ENCODE results near the gene FMNL3.
A peak's percentile ranks its signal among the peaks of the same experiment; 100 is the strongest.
"Not testable (repeated sequence)": the region's sequence is repeated elsewhere in the genome, so short reads cannot be mapped to it uniquely, and the experiment has no call there.

Gene FMNL3

DNA sequence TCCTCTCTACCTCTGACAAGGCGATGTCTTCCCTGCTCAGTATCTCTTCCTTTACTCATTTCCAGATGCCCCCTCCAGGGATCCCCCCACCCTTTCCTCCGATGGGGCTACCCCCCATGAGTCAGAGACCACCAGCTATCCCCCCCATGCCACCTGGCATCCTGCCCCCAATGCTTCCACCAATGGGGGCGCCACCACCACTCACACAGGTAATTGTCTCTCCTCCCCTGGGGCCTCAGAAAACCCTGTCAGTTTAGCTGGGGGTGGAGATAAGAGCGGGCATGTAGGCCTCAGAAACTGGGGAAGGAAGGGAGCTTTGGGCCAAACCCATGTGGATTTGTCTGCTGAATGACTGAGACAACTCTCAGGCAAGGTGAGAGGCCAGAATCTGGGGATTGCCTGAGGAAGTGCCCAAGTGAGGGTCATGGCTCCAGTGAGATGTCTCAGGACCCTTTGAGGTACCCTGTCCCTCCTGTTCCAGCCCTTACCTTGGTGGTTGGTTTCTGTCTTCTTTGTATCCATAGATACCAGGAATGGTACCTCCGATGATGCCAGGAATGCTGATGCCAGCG is 75.8 kb downstream of the FMNL3 start:
- no peak for DNase-seq

DNA sequence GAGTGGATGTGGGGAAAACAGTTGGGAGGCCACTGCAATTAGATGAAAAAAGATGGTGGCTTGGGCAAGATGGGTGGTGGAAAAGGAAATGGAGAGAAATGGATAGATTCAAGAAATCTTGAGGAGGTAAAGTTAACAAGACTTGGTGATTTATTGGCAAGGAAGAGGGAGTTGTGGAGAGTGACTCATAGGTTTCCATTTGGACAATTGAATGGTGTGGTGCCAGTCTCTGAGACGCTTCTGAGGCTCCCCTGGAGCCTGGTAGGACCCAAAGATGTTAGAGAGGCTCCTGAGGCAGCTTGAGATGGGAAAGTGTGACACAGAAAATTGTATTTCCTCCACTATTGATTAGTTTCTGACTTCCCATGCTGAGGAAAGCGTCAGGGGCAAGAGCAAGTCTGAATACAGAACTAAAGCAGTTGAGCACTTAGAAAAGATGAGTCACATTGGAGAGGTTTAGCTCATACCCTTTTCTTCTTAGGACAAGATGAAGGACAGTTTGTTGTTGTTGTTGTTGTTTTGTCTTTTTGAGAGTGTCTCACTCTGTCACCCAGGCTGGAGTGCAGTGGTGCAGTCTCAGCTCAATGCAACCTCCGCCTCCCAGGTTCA is 79.3 kb downstream of the FMNL3 start:
- DNase-seq, result no peak

DNA sequence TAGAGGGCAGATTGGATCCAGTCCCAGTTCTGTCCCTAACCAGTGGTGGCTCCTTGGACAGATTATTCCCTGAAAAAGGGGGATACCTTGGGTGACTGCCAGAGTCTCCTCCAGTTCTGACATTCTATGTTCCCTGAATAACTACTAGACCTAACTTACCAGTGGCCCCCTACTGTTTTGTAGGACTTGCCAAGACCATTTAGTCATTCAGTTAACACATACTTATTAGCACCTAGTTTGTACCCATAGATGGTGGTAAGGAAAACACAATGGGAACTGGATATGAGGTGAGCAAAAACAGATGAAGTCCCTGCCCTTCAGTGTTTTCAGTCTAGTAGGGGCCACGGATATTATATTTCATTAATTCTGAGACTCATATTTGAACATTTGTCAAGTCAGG is 80.4 kb downstream of the FMNL3 start:
- no peak for DNase-seq

DNA sequence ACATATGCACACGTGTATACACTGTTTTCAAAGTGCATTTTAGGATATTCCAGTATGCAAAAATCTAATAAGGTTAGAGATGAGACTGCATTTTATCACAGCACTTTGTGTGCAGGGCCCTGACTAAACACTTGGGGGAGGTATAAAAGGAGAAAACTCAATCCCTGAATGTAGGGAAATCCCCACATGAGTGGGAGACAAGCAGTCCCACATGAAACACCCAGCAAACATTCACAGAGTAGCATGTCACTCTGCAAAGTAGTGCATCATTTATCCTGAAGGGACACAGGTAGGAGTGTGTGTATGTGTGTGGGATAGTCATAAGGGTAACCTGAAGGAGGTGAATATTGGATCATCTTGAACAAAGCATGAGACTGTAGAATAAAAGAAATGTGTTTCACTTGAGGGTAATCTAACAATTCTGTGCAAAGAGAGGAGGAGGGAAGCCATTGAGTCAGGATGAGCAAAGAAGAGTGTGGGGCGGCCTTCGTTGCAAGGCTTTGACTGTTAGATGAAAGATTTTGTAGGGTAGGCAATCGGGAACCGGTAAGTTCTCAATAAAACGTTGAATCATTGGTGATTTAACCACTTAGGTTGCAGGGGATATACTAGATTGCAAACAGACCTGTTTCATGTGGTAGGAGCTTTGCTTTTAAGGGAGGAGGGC is 80.9 kb downstream of the FMNL3 start:
- no peak for DNase-seq

DNA sequence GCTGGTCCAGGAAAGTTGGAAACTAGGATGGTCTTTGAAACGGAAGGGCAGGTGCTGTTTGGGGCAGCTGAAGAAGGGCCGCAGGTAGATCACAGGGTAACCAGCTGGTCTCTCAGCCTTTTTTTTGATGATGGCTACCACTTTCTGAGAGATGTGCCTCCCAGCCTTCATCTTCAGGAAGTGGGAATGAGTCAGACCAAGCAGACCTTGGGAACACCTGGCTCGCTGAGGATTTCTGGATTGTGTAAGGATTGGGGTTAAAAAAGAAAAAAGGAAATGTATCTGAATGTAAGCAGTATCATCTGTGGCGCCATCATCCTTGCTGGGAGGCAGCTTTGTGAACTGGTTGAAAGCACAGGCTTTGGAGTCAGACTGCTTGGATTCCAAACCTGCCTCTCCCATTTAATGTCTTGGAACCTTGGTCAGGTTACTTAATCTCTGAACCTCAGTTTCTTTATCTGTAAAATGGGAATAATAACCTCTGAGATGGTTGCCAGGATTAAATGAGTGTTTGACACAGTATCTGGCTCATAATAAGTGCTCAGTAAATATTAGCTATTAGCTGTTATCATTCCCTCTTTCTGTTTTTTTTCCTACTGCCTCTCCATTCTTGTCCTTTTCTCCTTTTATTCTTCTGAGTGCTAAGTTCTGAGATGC is 82.2 kb downstream of the FMNL3 start:
- no peak for DNase-seq

DNA sequence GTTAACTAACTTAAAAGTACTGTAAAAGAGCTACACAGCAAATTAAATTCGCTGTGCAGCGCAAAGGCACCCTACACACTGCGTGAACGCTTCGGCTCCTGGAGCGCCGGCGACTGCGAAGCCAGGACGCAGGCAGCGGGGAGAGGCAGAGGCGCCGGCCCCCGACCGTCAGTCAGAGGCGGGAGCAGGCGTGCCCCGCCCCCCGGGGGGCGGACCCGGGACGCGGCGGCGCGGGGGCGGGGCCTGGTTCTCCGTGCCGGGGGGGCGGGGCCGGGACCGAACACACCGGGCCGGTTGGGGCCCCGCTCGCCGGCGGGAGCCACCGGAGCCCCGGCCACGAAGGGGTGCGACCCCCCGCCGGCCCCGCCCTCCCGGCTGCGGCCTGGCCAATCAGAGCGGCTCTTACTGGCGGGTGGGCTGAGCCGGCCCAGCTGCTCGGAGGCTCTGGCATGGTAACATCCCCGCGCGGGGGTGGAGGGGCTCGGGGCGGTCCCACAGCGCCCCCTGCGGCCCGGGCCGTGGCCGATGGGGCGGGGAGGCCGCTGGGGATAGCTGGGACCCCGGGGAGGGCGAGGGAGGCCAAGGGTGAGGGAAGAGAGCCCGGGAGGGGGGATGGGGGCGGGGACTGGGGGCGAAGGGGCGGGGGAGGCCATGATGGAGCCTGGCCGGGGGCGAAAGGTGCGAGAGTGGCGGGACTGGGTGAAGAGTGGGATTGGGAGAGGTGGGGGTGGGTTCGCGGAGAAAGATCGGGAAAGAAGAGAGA is 83.9 kb downstream of the FMNL3 start, which contains the start of gene PRPF40B:
Gene PRPF40B, plus strand, starts transcription at position 420 of the 763 bp plus-strand sequence. Its CDS starts 30 bp downstream, at position 450.
- peak; percentile 84 for DNase-seq

DNA sequence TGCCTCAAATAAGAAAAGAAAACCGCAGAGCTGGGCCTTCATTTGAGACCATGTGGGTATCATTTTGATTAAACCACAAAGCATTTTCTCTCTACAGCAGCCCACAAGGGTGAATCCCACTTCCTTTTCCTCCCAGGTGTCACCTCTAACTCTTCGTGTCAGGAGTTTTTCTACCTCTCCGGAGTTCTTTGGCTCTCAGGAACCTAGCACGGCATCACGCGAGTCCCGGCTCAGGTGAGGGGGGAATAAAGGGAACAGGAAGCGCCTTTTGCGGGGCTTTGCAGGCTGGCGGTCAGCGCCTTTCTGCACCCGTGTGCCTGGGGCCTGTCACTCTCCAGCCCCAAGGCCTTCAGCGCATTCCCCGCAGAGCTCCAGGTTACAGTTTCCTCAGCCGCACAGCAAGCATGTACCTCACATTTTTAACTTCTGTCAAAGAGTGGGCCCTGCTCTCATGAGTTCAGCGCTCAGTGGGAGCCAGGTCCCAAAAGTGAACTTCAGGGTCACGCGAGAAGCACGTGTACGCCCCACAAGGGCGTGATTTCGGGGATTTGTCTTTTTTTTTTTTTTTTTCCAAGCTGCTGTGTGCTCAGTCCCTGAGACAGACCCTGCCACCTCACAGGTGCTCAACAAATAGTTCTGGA is 84.6 kb downstream of the FMNL3 start:
- DNase-seq, result peak; percentile 57

DNA sequence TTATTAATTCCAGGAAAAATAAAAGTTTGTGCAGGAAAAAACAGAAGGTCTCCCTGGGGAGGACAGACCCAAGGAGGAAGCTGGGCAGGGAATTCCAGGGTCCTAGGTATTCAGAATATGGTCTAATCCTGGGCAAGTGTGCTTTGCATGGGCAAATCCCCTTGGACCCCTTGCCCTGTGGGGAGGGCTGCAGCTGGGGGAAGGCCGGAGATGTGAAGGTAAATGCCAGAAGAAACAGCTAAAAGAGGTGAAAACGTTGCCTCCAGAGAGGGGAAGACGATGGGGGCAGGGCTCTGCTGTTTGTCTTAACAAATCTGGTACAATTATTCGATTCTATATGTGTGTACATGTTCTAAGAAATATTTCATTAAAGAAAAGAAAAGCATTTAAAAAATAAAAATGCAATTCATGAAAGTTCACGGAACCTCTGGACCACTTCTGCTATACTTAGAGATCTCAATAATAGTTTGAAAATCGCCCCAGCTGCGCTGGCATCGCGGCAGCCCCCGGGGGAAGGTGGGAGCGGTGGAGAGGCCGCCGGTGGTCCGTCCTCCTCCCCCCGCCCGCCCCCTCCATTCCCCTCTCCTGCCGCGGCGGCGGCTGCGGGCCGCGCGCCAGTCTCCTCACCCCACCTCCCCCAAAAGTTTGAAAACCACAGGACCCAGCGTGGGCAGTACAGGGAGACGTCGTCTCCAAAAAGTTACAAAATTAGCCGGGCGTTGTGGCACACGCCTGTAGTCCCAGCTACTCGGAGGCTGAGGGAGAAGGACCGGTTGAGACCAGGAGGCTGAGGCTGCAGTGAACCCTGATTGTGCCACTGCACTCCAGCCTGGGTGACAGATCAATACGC is 85.3 kb downstream of the FMNL3 start:
- no peak for DNase-seq

DNA sequence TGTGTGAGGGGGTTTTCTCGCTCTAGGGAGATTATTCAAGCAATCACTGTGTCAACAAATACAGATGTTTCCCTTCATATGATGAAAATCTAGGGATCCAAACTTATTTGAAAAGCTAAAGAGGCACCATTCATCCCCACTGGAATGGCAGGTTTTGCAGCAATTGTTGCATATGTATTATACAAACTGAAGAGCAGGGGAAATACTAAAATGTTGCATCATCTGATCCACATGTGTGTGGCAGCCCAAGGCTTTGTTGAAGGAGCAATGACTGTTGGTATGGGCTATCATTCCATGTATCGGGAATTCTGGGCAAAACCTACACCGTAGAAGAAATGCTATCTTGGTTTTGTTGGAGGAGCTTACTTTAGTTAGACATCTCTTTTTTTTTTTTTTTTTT is 87.9 kb downstream of the FMNL3 start:
- DNase-seq, result no peak

DNA sequence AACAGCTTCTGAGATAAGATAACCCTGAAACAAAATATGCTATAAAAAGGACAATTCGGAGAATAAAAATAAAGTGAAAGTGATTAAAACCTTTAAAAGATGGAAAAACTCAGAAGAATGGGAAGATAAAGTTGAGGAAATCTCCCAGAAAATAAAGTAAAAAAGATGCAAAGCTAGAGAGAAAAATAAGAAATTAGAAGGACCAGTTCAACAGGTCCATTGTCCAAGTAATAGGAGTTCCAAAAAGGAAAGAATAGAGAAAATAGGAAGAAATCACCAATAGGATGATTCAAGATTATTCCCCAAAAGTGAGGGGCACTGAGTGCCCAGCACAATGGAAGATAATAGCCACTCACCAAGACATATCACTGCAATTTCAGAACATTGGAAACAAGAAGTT is 88.6 kb downstream of the FMNL3 start:
- DNase-seq, result no peak

DNA sequence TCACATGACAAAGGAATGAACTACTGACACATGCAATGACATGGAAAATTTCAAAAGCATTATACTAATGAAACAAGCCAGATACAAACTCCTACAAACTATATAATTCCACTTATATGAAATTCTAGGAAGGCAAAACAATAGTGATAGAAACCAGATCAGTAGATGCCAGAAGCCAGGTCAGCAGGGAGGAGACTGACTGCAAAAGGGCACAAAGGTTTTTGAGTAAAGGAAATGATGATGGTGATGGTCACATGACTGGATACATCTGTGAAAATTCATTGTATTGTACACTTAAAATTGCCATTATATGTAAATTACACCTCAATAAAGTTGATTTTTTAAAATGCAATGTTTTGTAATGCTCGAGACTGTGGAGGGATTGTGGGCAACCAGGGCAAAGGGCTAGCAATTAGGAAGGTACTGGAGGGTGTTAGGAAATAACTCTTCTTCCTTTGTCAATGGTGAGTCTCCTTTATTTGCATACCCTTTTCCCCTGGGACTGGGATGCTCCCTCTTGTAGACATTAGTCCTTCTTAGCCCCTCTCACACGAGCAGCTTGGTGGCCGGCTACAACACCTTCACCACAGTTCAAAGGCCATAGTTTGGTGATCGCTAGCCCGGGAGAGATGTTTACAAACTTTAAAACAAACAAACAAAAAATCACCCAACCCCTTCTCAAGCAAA is 90.5 kb downstream of the FMNL3 start:
- no peak for DNase-seq

DNA sequence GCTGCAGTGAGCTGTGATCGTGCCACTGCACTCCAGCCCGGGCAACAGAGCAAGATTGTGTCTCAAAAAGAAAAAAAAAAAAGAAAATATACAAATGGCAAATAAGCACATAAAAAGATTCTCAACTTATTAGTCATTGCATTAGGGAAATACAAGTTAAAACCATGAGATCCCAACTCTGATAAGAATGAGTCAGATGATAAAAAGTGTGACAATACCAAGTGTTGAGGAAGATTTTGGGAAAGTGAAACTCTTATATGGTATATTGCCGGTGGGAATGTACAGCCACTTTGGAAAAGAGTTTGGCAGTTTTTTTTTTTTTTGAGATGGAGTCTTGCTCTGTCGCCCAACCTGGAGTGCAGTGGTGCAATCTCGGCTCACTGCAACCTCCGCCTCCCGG is 91.5 kb downstream of the FMNL3 start:
- DNase-seq, result no peak

DNA sequence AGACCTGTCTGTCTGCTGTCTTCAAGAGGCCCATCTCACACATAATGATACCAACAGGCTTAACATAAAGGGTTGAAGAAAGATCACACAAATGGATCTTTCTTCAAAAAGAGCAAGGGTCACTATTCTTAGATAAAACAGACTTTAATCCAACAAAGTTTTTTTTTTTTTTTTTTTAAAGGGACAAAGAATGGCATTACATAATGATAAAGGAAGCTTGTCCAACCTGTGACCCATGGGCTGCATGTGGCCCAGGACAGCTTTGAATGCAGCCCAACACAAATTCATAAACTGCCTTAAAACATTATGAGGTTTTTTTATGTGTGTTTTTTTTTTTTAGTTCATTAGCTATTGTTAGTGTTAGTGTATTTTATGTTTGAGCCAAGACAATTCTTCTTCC is 95.0 kb downstream of the FMNL3 start:
- DNase-seq, result no peak

DNA sequence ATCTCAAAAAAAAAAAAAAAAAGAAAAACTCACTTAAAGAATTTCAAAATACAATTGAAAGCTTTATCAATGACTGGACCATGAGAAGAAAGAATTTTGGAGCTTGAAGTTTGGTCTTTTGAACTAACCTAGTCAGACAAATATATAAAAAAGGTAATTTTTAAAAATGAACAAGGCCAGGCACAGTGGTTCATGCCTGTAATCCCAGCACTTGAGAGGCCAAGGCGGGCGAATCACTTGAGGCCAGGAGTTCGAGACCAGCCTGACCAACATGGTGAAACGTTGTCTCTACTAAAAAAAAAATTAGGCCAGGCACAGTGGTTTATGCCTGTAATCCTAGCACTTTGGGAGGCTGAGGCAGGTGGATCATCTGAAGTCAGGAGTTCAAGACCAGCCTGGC is 96.4 kb downstream of the FMNL3 start:
- not testable (repeated sequence) for DNase-seq

DNA sequence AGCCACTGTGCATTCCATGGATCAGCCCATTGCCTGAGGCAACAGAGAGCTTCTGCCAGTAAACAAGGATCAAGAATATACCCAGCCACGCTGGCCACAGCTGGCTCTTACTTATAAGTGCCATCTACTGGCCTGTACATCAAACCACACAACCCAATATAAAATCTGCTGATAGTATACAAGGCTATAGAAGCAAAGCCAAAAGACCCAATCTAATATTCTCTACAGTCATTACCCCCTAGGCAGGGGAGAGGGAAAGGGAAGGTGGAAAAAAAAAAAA is 97.4 kb downstream of the FMNL3 start:
- no peak for DNase-seq

DNA sequence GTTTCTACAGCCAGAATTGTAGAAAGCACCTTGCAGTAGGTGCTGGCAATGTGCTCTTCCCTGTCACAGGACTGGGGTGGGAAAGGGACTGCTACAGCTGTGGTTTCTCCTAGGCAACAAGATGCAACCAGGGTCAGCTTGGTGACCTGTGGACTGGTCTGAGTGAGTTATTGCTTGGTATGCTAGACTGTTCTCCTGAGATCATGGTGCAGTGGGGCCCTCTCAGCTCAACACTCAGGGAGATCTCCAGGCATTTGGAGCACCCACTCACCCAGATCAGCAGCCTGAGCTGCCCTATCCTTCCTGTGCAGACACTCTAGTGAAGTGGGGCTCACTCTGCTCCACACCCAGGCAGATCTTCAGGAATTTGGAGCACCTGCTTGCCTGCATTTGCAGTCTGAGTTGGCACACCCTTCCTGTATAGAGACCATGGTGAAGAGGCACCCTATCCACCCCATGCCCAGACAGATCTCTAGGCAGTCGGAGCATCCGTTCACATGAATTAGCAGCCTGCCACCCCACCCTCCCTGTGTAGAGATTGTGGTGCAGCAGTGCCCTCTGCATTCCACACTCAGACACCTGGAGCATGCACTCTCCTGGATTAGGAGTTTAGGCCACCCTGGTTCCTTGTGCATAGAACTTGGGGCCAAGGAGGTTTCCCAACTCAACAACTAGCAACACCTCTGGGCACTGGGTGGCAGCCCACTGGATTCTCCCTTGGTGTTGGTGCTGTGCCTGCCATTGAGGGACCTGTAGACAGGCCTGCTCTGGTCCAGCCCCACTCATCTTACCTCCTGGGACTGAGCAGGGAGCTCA is 97.9 kb downstream of the FMNL3 start:
- no peak for DNase-seq

DNA sequence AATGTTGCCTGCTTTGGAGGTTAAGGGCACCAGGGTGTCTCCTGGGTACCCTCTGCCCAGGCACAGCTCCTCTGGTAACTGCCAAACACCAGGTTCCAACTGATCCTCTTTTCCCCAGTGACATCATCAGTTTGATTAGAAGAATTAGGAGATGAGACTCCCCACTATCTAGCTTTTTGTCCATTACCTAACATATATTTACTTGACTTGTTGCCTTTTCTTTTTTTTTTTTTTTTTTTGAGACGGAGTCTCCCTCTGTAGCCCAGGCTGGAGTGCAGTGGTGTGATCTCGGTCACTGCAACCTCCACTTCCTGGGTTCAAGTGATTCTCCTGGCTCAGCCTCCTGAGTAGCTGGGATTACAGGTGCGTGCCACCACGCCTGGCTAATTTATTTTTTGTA is 101.7 kb downstream of the FMNL3 start, which contains the start of gene FAM186B:
Gene FAM186B, minus strand, starts transcription at position 101 of the 400 bp plus-strand sequence. CDS start 162 bp downstream, outside the sequence.
- not testable (repeated sequence) for DNase-seq

DNA sequence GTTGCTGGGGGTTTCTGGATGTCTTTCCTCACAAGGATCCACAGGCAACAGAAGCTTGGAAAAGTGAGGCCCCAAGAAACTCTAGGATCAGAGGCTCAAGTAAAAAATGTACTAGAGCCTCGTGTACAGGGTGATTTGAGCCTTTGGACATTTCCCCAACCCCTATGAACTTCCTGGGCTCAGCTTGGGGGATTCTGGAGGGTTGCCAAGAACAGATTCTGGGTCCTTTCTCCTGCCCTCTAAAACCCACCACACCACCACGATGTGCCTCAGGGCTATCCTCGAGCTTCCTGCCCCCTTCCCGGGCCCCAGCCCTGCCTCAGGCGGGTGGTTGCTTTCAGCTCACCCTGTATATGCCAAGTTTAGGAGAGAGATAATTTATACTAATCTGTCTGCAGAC is 102.3 kb downstream of the FMNL3 start:
- DNase-seq, result no peak

DNA sequence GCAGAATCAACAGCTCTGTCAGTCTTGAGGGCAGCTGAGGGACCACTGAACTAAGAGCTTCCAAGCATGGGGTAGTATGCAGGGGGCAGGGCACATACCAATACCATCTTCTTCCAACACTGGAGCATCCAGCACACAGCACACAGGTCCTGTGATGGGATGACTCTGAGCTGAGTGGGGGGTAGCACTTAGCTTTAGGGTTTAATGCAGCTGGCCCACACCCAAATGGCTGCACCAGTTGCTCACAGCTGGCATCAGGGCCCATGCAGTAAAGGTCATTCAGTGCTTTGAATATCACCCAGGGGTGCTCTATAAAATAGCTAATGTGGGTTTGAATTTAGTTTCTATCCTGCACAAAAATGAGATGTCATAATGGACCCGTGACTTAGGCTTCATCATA is 103.5 kb downstream of the FMNL3 start:
- no peak for DNase-seq

DNA sequence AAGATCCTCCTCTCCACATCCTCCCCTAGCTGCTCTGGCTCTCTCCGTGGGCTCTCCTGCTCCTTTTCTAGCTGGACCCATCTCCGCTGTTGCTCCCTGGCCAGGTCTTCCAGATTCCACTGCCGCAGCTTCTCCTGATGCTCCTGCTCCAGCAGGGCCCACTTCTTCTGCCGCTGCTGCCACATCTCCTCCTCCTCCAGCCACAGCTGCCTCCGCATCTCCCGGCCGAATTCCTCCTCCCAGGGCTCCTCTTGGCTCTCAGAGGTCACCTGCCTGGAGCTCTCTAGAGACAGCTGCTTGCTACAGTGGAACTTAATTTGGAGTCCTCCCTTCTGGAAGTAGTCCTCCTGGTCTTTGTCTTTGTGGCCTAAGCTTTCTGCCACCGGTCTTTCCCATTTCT is 107.2 kb downstream of the FMNL3 start:
- DNase-seq, result no peak

Measured in effector CD8-positive, alpha-beta T cell (primary cell).